Stimulated activated CD4-positive, alpha-beta T cell treated with anti-CD3 and anti-CD28 coated beads, TNF-alpha, amount 100 ng/mL, for 24 hours (primary cell): ENCODE measurements around the gene TNFRSF18.
A peak's percentile ranks its signal among the peaks of the same experiment; 100 is the strongest.
"Not testable (repeated sequence)": the region's sequence is repeated elsewhere in the genome, so short reads cannot be mapped to it uniquely, and the experiment has no call there.

Experiments
- DNase-seq, 3 experiments: peaks; one replicate each; pipeline ENCODE4 v3.0.0-alpha.2; 2020; ENCODE audit warnings: low read depth in 3 of 3

The TNFRSF18 gene

GRCh38 chr1:1206376-1206965 lies at the start of gene TNFRSF18:
TNFRSF18 (minus strand) TSS chr1:1206592; CDS start chr1:1206571, 21 bp downstream.
- peak in 1 of 3 experiments; percentile 62 for DNase-seq

- DNase-seq = no peak
These were observed 49.2 kb upstream of the TNFRSF18 start for GRCh38 chr1:1255611-1256010.

GRCh38 chr1:1255078-1255477 lies 48.7 kb upstream of the TNFRSF18 start:
- no peak for DNase-seq

GRCh38 chr1:1254667-1254998 lies 48.2 kb upstream of the TNFRSF18 start:
- DNase-seq = no peak

- no peak for DNase-seq
These were observed 47.7 kb upstream of the TNFRSF18 start for GRCh38 chr1:1253972-1254666.

GRCh38 chr1:1253314-1253713 lies 46.9 kb upstream of the TNFRSF18 start:
- DNase-seq = no peak

- DNase-seq = peak; percentile 22 to 60 (median 36)
These were observed 44.4 kb upstream of the TNFRSF18 start for GRCh38 chr1:1250786-1251284.

GRCh38 chr1:1248009-1248913 lies 41.9 kb upstream of the TNFRSF18 start:
- DNase-seq = not testable (repeated sequence)

- no peak for DNase-seq
These were observed 41.0 kb upstream of the TNFRSF18 start for GRCh38 chr1:1247341-1247913.

- no peak for DNase-seq
These were observed 40.4 kb upstream of the TNFRSF18 start, which contains the start of gene C1QTNF12 for GRCh38 chr1:1246577-1247340. C1QTNF12 (minus strand) TSS chr1:1246722; CDS start chr1:1246690, 32 bp downstream.

GRCh38 chr1:1245817-1246576 lies 39.6 kb upstream of the TNFRSF18 start:
- no peak for DNase-seq

- no peak for DNase-seq
These were observed 38.9 kb upstream of the TNFRSF18 start for GRCh38 chr1:1245178-1245816.

GRCh38 chr1:1244192-1244811 lies 37.9 kb upstream of the TNFRSF18 start:
- no peak for DNase-seq

- DNase-seq = no peak
These were observed 37.4 kb upstream of the TNFRSF18 start for GRCh38 chr1:1243807-1244191.

- no peak for DNase-seq
These were observed 36.9 kb upstream of the TNFRSF18 start for GRCh38 chr1:1243266-1243660.

- no peak for DNase-seq
These were observed 36.3 kb upstream of the TNFRSF18 start for GRCh38 chr1:1242461-1243265.

GRCh38 chr1:1241588-1242219 lies 35.3 kb upstream of the TNFRSF18 start:
- DNase-seq = no peak
